ENCODE results near the gene EBF3. TPM values are rescaled to one million over a fixed set of nuclear protein-coding genes. Genes with fewer than 3 reads are reported as not detected.

EBF3 gene
- total RNA-seq, 4 donors from 2014 or later = 1.5 to 4.1 (median 1.9) TPM; not detected in 1

DNA sequence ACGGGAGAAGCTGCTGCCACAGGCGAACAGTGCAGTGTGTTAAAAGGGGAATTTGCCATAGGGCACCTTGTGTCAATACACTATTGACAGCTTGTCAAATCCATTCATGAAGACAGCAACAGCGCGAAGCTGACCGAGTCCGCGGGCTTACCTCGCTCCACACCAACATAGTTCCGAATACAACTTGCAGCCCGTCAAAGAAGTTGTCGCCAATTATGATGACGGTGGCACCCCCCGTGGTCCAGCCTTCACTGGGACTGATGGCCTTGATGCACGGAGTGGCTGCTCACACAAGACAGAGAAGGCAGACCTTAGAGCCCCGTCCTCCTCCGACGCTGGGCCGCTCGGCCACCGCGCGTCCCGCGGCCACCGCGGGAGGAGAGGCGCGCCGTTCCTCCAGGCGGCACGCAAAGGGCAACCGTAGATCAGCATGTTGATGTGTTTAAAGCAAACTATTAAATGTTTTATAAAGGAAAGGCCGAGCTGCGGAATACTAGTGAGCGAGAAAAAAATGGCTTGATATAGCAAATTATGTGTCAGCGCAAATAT, 96.4 kb downstream of the EBF3 start:
- no peak overlapping the region for H3K4me3 ChIP-seq
- no peaks in the 10 kb centered on the region for H3K4me1 ChIP-seq
- no peak overlapping the region for H3K27ac ChIP-seq
- H3K36me3 ChIP-seq = no peaks in the 10 kb centered on the region
- TF ChIP-seq POLR2A (IDR thresholded peaks at IDR 0.05) = no peak
- TF ChIP-seq, protein P1, sequence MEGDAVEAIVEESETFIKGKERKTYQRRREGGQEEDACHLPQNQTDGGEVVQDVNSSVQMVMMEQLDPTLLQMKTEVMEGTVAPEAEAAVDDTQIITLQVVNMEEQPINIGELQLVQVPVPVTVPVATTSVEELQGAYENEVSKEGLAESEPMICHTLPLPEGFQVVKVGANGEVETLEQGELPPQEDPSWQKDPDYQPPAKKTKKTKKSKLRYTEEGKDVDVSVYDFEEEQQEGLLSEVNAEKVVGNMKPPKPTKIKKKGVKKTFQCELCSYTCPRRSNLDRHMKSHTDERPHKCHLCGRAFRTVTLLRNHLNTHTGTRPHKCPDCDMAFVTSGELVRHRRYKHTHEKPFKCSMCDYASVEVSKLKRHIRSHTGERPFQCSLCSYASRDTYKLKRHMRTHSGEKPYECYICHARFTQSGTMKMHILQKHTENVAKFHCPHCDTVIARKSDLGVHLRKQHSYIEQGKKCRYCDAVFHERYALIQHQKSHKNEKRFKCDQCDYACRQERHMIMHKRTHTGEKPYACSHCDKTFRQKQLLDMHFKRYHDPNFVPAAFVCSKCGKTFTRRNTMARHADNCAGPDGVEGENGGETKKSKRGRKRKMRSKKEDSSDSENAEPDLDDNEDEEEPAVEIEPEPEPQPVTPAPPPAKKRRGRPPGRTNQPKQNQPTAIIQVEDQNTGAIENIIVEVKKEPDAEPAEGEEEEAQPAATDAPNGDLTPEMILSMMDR (IDR thresholded peaks at IDR 0.05) = no peak
- no peaks in the 10 kb centered on the region for H3K27me3 ChIP-seq
- no peaks in the 10 kb centered on the region for H3K9me3 ChIP-seq
- DNase-seq = no peak

DNA sequence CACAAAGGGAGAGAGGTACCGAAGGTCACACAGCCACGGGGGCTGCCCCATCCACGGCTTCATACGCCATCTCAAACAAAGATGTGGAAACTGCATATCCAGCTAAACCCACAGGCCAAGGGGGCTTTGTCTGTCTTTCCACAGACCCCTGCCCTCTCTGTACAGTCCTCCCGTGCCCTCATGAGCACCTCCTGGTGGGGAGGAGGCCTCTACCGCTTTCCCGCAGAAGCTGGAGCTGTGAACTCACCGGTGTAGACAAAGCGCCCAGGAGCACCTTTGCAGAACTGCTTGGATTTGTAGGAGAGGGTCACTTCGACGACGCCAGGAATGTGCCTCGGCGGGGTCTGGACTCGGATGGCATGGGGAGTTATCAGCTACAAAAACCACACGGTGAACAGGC, 97.2 kb downstream of the EBF3 start:
- Histone ChIP-seq H3K36me3 (no peaks in the 10 kb centered on the region), H3K27ac (no peak overlapping the region), H3K9me3 (no peaks in the 10 kb centered on the region), H3K4me3 (no peak overlapping the region), H3K27me3 (no peaks in the 10 kb centered on the region), H3K4me1 (no peaks in the 10 kb centered on the region)
- DNase-seq = no peak
- TF ChIP-seq, protein P1 (IDR thresholded peaks at IDR 0.05) = no peak
- no peak for TF ChIP-seq POLR2A (IDR thresholded peaks at IDR 0.05)

DNA sequence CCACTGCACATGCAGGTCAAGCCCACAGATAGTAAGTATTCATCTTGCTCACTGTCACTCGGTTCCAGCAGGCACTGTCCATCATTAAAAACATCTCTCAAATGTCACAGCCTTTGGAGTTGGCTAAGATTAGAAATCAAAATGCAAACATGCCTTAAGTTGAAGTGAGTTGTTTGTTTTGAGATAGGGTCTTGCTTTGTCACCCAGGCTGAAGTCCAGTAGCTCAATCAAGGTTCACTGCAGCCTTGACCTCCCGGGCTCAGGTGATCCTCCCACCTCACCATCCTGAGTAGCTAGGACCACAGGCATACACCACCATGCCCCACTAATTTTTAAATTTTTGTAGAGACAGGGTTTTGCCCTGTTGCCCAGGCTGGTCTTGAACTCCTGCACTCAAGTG, 98.1 kb downstream of the EBF3 start:
- Histone ChIP-seq H3K27me3 (no peaks in the 10 kb centered on the region), H3K36me3 (no peaks in the 10 kb centered on the region), H3K9me3 (no peaks in the 10 kb centered on the region), H3K4me3 (no peak overlapping the region), H3K4me1 (no peaks in the 10 kb centered on the region), H3K27ac (no peak overlapping the region)
- no peak for DNase-seq
- TF ChIP-seq, protein P1 (IDR thresholded peaks at IDR 0.05) = no peak
- TF ChIP-seq POLR2A (IDR thresholded peaks at IDR 0.05) = no peak

DNA sequence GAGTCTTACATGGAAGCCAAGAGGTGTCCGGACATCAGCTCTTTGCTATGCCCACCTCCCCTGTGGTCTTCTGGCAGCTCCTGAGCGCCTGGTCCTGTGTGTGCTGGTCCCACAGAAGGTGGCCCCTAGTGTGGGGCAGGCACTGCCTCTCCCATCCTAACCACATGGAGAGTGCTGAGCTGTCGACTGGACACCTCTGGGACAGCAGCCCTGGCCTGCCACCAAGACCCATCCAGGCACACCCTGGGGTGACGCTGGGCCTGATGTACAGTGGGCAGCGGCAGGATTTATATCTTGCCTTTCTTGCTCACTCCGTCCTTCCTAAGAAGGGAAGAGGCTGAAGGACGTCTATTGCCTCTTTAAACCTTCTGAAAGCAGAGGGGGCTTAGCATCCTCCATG, 98.7 kb downstream of the EBF3 start:
- H3K36me3 ChIP-seq = no peaks in the 10 kb centered on the region
- DNase-seq = no peak
- H3K27ac ChIP-seq = no peak overlapping the region
- H3K9me3 ChIP-seq = no peaks in the 10 kb centered on the region
- no peak for TF ChIP-seq POLR2A (IDR thresholded peaks at IDR 0.05)
- TF ChIP-seq, protein P1 (IDR thresholded peaks at IDR 0.05) = no peak
- no peak overlapping the region for H3K4me3 ChIP-seq
- no peaks in the 10 kb centered on the region for H3K27me3 ChIP-seq
- no peaks in the 10 kb centered on the region for H3K4me1 ChIP-seq

DNA sequence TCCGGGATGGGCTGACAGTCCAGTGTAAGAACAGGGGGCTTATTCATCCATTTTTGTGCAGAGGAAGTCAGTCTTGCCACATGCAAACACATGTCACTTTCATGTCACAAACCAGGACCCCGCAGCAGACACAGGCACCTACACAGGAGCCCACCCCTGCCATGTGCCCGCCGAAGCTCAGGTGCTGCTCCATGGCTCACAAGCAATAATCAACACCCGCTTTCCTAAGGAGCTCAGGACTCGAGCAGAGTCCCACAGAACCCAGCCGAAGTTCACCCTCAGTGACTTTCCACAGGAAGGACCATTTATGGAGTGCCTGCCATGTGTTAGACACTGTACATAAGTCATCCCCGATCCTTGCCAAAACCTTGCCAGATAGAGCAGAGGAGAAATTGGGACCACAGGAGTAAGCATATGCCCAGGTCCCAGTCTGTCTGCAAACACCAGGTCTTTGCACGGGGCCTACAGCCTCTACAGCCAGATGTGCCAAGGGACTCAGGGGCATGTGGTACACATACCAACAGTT, 99.4 kb downstream of the EBF3 start:
- Histone ChIP-seq H3K9me3 (no peaks in the 10 kb centered on the region), H3K4me3 (no peak overlapping the region), H3K27ac (no peak overlapping the region), H3K27me3 (no peaks in the 10 kb centered on the region), H3K4me1 (no peaks in the 10 kb centered on the region), H3K36me3 (no peaks in the 10 kb centered on the region)
- DNase-seq = no peak
- TF ChIP-seq, protein P1 (IDR thresholded peaks at IDR 0.05) = no peak
- TF ChIP-seq POLR2A (IDR thresholded peaks at IDR 0.05) = no peak

DNA sequence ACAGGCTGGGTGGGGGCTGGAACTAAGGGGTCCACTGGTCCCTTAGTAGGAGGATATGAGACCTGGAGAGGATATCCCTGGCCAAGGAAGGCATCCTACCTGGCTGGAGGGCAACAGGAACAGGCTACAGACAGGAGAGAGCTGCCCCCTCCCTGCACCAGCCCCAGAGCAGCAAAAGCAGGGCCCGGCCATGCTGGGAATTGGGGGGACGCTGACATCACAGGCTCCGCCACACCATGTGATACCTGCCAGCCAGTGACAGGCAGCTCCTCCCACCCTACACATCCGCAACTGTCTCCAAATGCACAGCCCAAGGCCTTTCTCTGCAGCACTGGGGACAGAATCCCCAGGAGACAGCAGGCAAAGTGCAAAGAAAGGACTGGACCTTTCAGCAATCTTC, 100.0 kb downstream of the EBF3 start:
- no peaks in the 10 kb centered on the region for H3K27me3 ChIP-seq
- no peak overlapping the region for H3K27ac ChIP-seq
- no peak overlapping the region for H3K4me3 ChIP-seq
- TF ChIP-seq, protein P1 (IDR thresholded peaks at IDR 0.05) = no peak
- TF ChIP-seq POLR2A (IDR thresholded peaks at IDR 0.05) = no peak
- no peaks in the 10 kb centered on the region for H3K4me1 ChIP-seq
- DNase-seq = no peak
- H3K36me3 ChIP-seq = no peaks in the 10 kb centered on the region
- no peaks in the 10 kb centered on the region for H3K9me3 ChIP-seq

Measured in Peyer's patch (tissue), 4 donors.